Renal cortical epithelial cell (primary cell): Measurements from ENCODE around the gene DNAJA3. TPM values are rescaled to one million over a fixed set of nuclear protein-coding genes. Genes with fewer than 3 reads are reported as not detected.

Experiments
- DNase-seq: peaks from one replicate; pipeline ENCODE4 v3.0.0-alpha.2; 2011; ENCODE audit warnings: low read depth
- total RNA-seq: library from RNA; depleted of rRNA; stranded (reverse); fragments of >200 nt; gene quantifications from 2 replicates; pipeline ENCODE4 v1.2.3, GENCODE V29; 2014

The DNAJA3 gene
- 52.4 and 62.3 TPM in 2 replicates for total RNA-seq

DNA sequence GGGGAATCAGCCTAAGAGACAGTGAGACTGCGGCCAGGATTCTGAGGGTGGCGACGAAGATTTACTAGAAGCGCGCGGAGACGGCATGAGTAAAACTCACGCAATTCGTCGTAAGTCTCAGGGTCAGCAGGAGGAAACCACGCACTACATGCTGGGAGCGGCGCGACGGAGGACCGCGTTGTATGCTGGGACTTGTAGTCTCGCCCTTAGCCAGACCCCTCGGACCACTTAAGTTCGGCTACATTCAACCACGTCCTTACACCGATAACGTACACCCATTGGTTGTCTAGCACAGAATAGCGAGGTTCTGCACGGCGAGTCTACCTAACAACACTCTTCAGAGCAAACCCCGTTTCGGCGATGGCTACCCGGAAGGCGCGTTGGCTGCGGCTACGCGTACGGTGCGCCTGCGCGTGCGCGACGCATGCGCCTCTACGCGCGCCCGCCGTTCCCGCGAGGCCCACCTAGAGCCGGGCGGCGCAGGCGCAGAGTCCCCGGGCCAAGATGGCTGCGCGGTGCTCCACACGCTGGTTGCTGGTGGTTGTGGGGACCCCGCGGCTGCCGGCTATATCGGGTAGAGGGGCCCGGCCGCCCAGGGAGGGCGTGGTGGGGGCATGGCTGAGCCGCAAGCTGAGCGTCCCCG lies at the start of gene DNAJA3:
Gene DNAJA3 (plus strand): TSS at position 491 of the 643 bp plus-strand sequence. CDS start 14 bp downstream, at position 505.
- peak; percentile 90 for DNase-seq

DNA sequence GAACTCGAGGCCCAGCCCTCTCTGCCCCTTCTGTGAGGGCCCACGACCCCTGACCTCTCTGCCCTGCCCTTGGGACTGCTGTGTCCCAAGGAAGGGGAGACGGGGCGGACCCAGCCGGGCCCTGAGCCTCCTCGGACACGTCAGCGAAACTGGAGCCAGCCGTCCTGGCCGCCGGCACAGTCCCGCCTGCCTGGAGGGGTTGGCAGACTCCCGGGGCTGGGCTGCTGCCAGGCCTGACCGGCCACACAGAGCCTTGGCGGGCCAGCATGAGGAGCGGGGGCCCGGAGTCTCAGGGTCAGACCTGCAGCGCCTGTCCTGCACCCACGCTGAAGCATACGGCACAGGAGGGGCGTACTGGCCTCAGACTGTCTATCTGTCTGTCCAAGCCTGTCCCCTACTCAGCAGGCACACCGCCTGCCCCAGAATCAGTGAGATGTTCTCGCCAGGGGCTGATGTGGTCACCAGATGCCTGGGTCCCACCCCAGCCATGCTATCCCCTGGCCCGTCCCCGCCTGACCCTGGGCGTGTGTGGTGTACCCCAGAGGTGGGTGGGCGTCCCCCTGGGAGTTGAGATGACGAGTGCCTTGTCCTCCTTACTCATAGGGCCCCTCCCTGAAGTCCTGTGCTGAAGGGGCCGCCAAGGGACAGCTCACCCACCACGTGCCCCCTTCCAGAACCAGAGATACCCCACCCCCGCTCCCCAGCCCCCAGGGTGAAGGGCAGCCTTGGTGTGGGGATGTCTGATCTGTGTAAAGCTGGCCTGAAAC lies 49.4 kb upstream of the DNAJA3 start:
- peak; percentile 37 for DNase-seq

DNA sequence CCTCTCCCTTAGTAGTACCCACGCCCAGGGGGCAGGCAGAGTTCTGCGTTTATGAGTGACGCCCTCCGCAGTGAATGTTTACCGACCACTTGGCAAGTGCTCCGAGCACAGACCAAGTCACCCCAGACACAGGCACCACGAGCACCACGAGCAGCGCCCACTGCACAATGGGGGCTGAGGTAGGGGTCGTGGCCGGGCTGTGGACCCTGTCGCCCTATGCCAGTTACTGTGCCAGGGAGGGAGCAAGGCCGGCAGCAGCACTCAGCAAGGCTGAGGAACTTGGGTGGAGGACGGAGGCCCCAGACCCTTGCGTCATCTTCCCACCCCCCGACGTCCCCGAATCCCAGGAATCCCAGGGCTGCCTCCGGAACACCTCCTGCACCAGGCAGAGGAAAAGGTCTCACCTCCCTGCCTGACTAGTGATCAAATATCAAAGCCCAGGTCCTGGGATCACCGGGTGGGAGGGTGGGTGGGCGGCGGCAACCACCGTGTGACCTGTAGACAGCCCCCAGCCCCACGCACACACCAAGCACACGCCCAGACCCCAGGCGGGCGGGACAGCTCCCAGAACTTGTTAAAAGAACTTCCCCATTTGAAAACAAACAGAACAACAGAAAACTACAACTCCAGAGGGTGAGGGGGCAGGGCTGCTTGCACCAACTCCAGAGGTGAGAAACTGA lies 48.6 kb upstream of the DNAJA3 start:
- DNase-seq, result no peak

DNA sequence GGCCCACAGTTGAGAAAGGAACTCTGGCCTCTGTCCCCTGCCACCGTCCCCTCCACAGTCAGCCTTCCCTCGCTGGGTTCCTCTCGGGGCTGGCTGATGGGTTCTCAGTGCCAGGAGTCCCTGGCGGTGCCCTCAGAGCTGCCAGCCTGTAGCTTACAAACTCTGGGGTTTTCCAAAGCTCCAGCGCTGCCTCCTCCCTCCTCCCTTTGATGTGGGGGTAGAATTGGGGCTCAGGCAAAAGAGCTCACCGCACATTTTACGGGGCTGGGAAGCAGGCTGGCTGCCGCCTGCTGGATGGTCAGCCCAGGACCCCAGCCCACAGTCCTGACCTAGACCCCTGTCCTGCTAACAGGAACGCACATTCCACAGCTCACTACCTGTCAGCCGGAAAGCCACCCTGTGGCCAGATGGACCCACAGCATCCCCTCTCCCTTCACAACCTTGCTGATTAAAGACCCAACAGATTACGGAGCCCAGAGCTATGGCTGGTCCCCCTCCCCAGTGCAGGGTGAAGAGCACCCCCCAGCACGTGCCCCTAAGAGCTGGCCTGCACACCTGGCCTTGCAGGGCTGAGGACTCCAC lies 48.0 kb upstream of the DNAJA3 start:
- no peak for DNase-seq

DNA sequence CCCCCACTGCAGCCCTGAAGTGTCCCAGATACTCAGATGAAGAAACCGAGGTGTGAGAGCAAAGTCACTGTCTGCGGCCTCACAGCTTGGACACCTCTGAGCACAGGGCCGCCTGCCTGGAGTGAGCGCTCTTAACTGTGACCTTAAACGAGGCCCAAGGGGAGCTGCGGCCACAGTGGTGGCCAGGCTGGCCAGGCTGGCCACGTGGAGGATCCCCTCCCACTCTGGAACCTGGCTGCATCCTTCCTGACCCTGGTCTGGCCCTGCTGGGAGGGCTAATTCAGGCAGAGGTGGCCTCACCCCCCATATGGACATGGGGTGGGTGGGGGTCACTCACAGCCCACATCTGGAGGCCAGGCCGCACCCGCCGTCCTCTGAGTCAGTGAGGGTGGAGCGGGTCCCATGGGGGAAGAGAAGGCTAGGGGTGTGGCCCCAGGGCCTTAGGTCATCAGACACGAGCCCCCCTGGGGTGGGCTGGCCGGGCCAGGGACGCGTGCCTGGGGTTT lies 47.5 kb upstream of the DNAJA3 start:
- DNase-seq, result no peak

DNA sequence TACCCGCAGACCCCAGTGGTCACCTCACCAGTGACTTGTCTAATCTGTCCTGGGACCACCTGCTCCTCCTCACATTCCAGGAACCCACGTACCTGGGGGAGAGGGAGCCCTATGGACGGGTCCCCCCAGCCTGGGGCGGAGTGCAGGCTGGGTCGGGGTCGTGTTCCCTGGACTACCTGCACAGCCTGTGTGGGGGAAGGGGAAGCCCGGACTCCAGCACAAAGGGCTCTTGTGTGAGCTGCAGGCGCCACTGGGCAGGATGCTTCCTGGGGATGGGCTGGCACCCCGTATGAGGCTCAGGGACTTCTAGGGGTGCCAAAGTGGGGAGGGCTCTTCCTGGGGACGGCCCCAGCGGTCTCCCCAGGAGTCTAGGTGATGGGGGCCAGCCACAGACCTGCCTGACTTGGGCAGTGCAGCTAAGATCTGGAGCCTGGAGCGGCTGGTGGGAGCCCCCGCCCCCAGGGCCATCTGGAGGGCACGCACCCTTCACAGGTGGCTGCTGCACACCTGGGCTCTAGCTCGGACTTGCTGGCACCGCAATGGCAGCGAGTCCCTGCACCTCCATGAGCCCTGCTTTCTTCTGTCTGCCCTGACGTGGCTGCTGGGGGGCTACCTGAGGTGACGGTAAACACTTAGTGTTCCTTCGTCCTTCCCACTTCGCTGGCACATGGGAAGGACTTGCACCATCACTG lies 46.5 kb upstream of the DNAJA3 start:
- DNase-seq, result no peak

DNA sequence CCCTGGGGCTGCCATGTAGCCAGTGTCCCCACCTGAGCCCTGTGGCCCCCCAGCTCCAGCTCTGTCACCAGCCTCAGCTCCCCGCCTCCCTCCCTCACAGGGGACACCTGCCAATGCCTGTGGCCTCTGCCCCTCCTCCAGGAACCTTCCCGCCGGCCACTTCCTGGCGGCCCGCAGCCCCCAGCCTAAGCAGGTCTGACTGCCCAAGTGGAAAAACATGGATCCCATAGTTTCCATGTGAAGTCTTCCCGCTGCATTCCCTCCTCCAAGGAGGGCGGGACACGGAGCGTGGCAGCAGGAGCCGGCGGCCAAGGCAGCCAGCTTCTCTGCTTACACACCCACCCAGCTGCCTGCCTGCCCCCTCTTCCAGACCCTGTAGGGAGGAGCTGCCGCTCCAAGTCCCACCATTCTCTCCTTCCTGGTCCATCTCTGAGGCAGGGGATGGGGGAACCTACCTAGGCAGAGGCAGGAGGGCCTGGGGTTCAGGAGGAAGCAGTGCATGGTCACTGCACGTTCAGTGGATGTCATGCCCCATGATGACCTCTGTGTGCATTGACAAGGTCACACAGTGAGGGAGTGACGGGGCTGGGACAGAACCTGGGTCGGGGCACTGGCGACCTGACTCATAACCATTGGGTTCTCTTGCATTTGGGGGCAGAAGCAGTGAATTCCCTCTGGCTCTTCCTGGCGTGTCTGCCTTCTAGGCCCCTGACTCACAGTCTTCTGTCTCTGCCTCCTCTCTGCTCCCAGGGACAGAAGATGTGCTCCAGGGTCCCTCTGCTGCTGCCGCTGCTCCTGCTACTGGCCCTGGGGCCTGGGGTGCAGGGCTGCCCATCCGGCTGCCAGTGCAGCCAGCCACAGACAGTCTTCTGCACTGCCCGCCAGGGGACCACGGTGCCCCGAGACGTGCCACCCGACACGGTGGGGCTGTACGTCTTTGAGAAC lies 45.3 kb upstream of the DNAJA3 start:
- DNase-seq, result peak; percentile 39

DNA sequence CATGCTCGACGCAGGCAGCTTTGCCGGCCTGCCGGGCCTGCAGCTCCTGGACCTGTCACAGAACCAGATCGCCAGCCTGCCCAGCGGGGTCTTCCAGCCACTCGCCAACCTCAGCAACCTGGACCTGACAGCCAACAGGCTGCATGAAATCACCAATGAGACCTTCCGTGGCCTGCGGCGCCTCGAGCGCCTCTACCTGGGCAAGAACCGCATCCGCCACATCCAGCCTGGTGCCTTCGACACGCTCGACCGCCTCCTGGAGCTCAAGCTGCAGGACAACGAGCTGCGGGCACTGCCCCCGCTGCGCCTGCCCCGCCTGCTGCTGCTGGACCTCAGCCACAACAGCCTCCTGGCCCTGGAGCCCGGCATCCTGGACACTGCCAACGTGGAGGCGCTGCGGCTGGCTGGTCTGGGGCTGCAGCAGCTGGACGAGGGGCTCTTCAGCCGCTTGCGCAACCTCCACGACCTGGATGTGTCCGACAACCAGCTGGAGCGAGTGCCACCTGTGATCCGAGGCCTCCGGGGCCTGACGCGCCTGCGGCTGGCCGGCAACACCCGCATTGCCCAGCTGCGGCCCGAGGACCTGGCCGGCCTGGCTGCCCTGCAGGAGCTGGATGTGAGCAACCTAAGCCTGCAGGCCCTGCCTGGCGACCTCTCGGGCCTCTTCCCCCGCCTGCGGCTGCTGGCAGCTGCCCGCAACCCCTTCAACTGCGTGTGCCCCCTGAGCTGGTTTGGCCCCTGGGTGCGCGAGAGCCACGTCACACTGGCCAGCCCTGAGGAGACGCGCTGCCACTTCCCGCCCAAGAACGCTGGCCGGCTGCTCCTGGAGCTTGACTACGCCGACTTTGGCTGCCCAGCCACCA lies 44.4 kb upstream of the DNAJA3 start:
- peak; percentile 61 for DNase-seq

DNA sequence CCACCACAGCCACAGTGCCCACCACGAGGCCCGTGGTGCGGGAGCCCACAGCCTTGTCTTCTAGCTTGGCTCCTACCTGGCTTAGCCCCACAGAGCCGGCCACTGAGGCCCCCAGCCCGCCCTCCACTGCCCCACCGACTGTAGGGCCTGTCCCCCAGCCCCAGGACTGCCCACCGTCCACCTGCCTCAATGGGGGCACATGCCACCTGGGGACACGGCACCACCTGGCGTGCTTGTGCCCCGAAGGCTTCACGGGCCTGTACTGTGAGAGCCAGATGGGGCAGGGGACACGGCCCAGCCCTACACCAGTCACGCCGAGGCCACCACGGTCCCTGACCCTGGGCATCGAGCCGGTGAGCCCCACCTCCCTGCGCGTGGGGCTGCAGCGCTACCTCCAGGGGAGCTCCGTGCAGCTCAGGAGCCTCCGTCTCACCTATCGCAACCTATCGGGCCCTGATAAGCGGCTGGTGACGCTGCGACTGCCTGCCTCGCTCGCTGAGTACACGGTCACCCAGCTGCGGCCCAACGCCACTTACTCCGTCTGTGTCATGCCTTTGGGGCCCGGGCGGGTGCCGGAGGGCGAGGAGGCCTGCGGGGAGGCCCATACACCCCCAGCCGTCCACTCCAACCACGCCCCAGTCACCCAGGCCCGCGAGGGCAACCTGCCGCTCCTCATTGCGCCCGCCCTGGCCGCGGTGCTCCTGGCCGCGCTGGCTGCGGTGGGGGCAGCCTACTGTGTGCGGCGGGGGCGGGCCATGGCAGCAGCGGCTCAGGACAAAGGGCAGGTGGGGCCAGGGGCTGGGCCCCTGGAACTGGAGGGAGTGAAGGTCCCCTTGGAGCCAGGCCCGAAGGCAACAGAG lies 43.5 kb upstream of the DNAJA3 start:
- no peak for DNase-seq

DNA sequence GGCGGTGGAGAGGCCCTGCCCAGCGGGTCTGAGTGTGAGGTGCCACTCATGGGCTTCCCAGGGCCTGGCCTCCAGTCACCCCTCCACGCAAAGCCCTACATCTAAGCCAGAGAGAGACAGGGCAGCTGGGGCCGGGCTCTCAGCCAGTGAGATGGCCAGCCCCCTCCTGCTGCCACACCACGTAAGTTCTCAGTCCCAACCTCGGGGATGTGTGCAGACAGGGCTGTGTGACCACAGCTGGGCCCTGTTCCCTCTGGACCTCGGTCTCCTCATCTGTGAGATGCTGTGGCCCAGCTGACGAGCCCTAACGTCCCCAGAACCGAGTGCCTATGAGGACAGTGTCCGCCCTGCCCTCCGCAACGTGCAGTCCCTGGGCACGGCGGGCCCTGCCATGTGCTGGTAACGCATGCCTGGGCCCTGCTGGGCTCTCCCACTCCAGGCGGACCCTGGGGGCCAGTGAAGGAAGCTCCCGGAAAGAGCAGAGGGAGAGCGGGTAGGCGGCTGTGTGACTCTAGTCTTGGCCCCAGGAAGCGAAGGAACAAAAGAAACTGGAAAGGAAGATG lies 42.8 kb upstream of the DNAJA3 start:
- DNase-seq, result no peak

DNA sequence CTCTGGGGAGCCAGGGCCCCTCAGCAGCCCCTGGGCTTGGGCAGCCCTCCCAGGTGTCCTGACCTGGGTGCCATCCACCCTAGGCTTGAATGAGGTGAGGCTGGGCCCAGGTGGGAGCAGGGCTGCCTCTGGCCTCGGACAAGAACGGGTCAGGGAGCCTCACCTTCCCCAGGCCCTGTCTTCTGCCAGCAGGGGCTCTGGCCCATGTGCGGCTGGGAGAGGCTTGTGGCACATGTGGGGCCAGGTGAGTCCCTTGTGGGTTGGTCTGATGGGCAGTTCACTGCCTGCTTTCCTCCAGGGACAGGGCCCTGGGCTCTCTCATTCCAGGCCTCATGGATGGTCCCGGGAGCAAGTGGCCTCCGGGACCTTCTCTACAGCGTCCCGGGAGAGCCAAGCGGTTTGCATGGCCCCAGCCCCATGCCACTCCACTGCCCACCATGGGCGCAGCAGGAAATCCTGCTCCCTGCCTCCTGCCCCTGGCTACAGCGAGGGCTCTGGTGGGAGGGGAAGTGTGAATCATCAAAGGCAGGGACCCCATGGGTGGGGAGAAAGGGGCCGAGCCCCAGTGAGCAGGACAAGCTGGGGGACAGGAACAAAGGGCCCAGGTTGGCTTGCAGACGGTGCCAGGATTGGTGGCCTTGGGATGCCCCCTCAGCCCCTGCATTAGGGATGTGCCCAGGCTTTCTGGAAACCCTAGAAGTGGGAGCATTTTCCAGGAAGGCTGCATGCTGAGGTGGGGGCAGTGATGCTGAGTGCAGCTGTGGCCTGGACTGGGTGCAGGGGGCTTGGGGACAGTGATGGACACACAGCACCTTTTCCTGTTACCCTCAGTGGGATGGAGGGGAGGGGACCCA lies 41.9 kb upstream of the DNAJA3 start:
- no peak for DNase-seq

DNA sequence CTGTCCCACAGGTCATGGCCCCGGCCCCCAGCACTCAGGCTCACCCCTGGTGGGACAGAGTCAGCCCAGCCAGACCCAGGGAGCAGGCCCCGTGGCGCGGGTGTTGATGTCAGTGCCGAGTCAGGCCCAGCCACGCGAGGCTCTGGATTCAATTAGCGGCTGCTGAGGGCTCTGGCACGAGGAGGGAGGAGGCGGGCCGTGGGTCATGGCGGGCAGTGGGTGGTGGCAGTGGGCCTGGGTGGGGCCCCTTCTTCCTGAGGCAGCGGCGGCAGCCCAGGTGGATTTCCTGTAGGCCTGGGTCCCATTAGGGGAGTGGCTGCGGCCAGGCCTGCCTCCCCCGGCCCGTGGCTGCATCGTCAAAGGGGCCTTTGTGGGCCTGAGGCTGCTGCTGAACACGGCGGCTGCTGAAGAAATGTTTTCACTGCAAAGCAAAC lies 41.1 kb upstream of the DNAJA3 start:
- no peak for DNase-seq

DNA sequence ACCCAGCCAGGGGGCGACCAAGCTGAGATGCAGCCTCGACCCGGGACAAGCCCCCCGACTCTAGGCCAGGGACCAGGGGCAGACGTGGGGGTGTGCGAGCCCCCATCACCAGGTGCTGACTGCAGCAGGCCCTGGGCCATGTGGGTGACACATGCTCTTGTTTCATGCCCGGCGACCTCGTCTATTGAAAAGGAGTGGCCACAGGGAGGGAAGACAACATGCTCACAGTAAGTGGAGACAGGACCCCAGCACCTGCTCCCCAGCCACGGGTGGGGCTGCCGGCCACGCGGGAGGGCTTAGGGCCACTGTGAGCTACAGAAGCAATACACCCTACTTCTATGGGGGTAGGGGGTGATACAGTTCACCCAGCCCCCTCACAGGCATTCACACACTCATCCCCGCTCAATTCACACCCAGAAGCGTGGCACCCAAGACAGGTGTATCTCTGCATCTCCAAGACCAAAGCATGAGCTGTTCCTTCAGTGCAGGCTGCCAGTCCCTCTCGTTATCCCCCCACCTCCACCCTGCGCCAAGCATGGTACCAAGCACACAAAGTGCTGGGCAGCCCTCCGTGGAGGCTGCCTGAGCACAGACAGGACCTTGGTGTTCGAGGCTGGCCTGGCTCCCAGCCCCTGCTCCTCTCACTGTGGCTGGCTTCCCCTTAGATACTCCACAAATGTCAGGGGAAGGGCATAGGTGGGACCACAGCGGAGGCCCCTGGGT lies 40.4 kb upstream of the DNAJA3 start:
- no peak for DNase-seq

DNA sequence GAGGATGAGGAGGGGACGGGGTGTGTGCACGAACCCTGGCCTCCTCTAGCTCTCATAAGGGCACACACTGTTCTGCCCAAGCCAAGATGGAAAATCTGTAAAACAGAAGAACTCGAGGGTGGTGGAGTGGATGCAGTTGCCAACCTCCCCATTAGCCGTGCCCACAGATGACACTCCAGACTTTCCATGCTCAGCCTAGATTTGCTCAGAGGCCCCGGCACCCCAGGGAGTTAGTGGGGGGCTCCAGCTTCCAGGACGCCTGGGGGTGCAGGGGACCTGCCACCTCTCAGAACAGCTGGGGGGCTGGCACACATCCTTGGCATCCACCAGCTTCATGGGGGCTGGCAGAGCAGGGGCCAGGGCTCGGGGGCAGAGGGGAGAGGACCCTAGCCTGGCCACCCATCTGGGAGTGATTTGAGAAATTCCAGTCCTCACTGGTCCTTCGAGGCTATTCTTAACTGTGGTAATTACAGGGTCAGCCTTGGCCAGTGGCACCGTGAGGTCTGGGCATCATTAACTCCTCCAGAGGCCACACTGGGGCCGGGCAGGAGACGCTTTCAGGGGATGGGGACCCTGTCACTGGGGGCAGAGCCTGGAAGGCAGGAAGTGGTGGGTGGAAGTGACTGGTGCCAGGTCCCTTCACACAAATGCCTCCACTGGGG lies 39.7 kb upstream of the DNAJA3 start:
- no peak for DNase-seq

DNA sequence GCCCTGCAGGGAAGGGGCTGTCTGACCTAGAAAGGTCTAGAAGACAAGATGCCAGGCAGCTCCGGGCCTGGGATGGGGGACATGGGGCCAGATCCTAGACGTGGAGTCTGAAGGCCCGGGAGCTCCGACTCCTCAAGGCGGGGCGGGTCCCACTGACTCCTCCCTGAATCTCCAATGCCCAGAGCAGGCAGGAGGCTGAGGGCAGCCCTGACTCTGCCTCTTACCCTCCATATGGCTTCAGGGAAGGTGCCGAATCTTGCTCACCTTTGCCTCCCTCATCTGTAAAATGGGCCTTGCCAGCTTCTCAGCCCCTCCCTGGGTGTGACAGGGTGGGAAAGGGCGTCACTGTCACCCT lies 39.2 kb upstream of the DNAJA3 start:
- DNase-seq, result no peak

DNA sequence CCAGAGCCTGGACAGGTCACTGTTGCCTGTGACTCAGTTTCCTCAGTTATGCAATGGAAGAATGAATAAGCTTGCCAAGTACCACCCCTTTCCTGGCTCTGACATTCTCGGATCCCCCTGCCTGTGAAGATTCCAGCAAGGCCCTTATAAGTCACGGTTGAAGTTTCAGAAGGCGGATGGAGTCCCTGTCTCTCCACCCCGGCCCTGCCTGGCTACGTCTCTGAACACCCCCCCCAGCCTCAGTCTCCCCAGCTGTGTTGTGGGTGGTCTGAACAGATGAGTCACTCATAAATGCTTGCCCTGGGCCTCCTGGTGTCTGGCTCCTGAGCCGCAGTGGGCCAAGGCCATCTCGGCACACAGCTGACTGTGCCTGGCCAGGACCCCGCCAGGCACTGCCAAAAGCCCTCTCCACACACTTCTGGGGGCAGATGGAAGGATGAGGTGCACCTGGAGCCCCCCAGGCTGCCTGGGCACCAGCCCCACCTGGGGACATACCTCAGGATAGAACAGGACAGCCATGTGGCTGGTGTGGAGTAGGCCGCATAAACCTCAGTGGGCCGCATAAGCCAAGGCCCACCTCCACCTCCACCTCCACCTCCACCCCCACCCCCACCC lies 38.6 kb upstream of the DNAJA3 start:
- DNase-seq, result no peak
